ENCODE data around the gene RHOG. TPM values are rescaled to one million over a fixed set of nuclear protein-coding genes. Genes with fewer than 3 reads are reported as not detected.
A peak's percentile ranks its signal among the peaks of the same experiment; 100 is the strongest.

RHOG gene
- total RNA-seq, 1 donor from 2014 or later, result 46.8 TPM

GRCh38 chr11:3830730-3831129 is 10.0 kb downstream of the RHOG start:
- no peak overlapping the region for H3K4me3 Mint-ChIP-seq (ENCODE audit: unreplicated experiment)
- H3K4me1 Mint-ChIP-seq (ENCODE audit: unreplicated experiment), result peaks cover 16% of the 10 kb centered on the region
- H3K36me3 Mint-ChIP-seq (ENCODE audit: unreplicated experiment), result peaks cover 18% of the 10 kb centered on the region
- H3K9me3 Mint-ChIP-seq (ENCODE audit: unreplicated experiment), result no peaks in the 10 kb centered on the region
- TF ChIP-seq, protein P1, sequence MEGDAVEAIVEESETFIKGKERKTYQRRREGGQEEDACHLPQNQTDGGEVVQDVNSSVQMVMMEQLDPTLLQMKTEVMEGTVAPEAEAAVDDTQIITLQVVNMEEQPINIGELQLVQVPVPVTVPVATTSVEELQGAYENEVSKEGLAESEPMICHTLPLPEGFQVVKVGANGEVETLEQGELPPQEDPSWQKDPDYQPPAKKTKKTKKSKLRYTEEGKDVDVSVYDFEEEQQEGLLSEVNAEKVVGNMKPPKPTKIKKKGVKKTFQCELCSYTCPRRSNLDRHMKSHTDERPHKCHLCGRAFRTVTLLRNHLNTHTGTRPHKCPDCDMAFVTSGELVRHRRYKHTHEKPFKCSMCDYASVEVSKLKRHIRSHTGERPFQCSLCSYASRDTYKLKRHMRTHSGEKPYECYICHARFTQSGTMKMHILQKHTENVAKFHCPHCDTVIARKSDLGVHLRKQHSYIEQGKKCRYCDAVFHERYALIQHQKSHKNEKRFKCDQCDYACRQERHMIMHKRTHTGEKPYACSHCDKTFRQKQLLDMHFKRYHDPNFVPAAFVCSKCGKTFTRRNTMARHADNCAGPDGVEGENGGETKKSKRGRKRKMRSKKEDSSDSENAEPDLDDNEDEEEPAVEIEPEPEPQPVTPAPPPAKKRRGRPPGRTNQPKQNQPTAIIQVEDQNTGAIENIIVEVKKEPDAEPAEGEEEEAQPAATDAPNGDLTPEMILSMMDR (IDR thresholded peaks at IDR 0.05), result no peak
- H3K27ac Mint-ChIP-seq (ENCODE audit: unreplicated experiment), result peak overlapping the region; percentile 62
- no peak for DNase-seq (ENCODE audit: extremely low spot score, unreplicated experiment)
- no peaks in the 10 kb centered on the region for H3K27me3 Mint-ChIP-seq (ENCODE audit: unreplicated experiment)

DNA sequence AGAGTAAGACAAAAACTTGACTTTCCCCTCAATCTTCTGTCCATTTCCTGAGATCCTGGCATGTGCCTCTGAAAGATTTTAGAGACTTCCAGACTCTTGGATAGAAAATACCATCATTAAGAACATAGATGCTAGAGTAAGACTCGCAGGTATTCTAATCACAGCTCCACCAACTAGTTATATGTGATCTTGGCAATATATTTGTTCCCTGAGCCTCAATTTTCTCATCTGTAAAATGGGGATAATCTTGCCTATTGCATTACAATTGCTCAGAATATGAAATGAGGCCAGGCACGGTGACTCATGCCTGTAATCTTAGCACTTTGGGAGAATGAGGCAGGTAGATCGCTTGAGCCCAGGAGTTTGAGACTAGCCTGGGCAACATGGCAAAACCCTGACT is 10.7 kb downstream of the RHOG start:
- Mint-ChIP-seq H3K4me3 (ENCODE audit: unreplicated experiment) (no peak overlapping the region), H3K27me3 (ENCODE audit: unreplicated experiment) (no peaks in the 10 kb centered on the region), H3K9me3 (ENCODE audit: unreplicated experiment) (no peaks in the 10 kb centered on the region), H3K36me3 (ENCODE audit: unreplicated experiment) (peaks cover 18% of the 10 kb centered on the region), H3K4me1 (ENCODE audit: unreplicated experiment) (peaks cover 9% of the 10 kb centered on the region), H3K27ac (ENCODE audit: unreplicated experiment) (no peak overlapping the region)
- TF ChIP-seq, protein P1 (IDR thresholded peaks at IDR 0.05), result no peak
- DNase-seq (ENCODE audit: extremely low spot score, unreplicated experiment), result no peak

GRCh38 chr11:3827434-3828186 is 13.1 kb downstream of the RHOG start:
- no peaks in the 10 kb centered on the region for H3K9me3 Mint-ChIP-seq (ENCODE audit: unreplicated experiment)
- no peak overlapping the region for H3K27ac Mint-ChIP-seq (ENCODE audit: unreplicated experiment)
- H3K4me3 Mint-ChIP-seq (ENCODE audit: unreplicated experiment), result no peak overlapping the region
- peaks cover 2% of the 10 kb centered on the region for H3K4me1 Mint-ChIP-seq (ENCODE audit: unreplicated experiment)
- DNase-seq (ENCODE audit: extremely low spot score, unreplicated experiment), result no peak
- TF ChIP-seq, protein P1 (IDR thresholded peaks at IDR 0.05), result no peak
- no peaks in the 10 kb centered on the region for H3K27me3 Mint-ChIP-seq (ENCODE audit: unreplicated experiment)
- peaks cover 23% of the 10 kb centered on the region for H3K36me3 Mint-ChIP-seq (ENCODE audit: unreplicated experiment)

DNA sequence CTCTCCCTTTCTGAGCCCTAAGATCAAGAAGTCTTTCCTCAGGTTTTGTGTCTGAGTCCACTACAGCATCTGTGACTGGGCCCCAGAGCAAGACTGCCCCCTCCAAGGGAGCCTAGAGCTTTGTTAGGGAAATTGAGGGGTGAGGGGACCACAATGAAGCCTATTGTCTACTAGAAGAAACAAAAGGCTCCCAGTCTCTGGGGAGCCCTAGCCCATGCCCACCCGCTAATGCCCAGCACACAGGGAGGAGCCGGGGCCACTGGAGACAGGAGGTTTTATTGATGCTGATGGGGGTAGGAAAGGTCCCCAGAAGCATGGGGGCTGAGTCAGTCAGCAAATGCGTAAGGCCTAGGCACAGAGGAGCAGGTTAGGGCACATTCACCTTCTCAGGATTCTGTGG is 14.0 kb downstream of the RHOG start:
- no peaks in the 10 kb centered on the region for H3K27me3 Mint-ChIP-seq (ENCODE audit: unreplicated experiment)
- H3K27ac Mint-ChIP-seq (ENCODE audit: unreplicated experiment), result no peak overlapping the region
- no peaks in the 10 kb centered on the region for H3K9me3 Mint-ChIP-seq (ENCODE audit: unreplicated experiment)
- H3K4me3 Mint-ChIP-seq (ENCODE audit: unreplicated experiment), result no peak overlapping the region
- no peak for DNase-seq (ENCODE audit: extremely low spot score, unreplicated experiment)
- peaks cover 23% of the 10 kb centered on the region for H3K36me3 Mint-ChIP-seq (ENCODE audit: unreplicated experiment)
- TF ChIP-seq, protein P1 (IDR thresholded peaks at IDR 0.05), result no peak
- H3K4me1 Mint-ChIP-seq (ENCODE audit: unreplicated experiment), result peaks cover 2% of the 10 kb centered on the region

DNA sequence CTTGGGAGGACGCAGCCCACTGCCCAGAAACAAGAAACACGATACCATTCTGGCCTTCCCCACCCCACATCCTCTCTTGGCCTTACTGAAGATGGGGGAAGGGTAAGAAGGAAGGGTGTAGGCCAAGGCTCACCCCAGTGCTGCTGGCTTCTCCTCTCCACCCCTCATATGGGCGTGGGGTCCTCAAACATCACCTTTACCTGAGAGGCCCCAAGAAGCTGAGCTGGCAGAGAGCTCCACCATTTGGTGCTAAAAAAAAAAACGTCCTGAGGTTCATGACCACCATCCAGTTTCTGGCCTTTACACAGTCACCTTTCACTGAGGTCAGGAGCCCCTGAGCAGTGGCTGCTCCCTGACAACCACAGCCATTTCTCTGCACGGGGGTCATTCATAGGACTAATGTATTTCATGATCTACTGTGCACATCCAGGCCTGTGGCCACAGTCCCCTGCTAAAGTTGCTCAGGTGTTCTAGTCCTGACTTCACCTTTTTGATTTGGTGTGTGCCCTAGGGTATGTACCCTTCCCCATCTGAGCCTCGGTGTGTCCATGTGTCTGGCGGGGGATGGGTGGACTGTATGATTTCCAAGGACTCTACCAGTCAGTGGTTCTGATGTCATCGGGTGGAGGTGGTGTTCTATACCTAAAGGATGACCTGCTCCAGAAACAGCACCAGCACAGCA is 15.1 kb downstream of the RHOG start:
- H3K4me3 Mint-ChIP-seq (ENCODE audit: unreplicated experiment), result no peak overlapping the region
- H3K27ac Mint-ChIP-seq (ENCODE audit: unreplicated experiment), result no peak overlapping the region
- peaks cover 19% of the 10 kb centered on the region for H3K36me3 Mint-ChIP-seq (ENCODE audit: unreplicated experiment)
- no peak for DNase-seq (ENCODE audit: extremely low spot score, unreplicated experiment)
- H3K27me3 Mint-ChIP-seq (ENCODE audit: unreplicated experiment), result no peaks in the 10 kb centered on the region
- TF ChIP-seq, protein P1 (IDR thresholded peaks at IDR 0.05), result no peak
- peaks cover 2% of the 10 kb centered on the region for H3K4me1 Mint-ChIP-seq (ENCODE audit: unreplicated experiment)
- H3K9me3 Mint-ChIP-seq (ENCODE audit: unreplicated experiment), result no peaks in the 10 kb centered on the region

All from osteocyte (in vitro differentiated cells).